ENCODE results near the gene SSB. TPM values are rescaled to one million over a fixed set of nuclear protein-coding genes. Genes with fewer than 3 reads are reported as not detected.

Gene SSB
- total and polyA plus RNA-seq, 2 of the 4 experiments (the other 2 are of a cell fraction) = 41.2 to 75.5 TPM

- Histone ChIP-seq H3K4ac (ENCODE audit: low read depth, low read length) (no peak overlapping the region), H2BK20ac (ENCODE audit: low read depth, low read length) (no peak overlapping the region), H3K27me3 (ENCODE audit: control insufficient read depth, insufficient read depth, low read length) (no peaks in the 10 kb centered on the region), H3K79me1 (ENCODE audit: low read depth in 1 of 2, low read length in 2 of 2) (no peaks in the 10 kb centered on the region), H3K23ac (ENCODE audit: low read depth, low read length) (no peak overlapping the region), H3K9ac (ENCODE audit: low read depth, low read length) (no peak overlapping the region), H4K91ac (ENCODE audit: insufficient read depth, low read depth, low read length) (no peak overlapping the region), H2AK5ac (ENCODE audit: low read depth, low read length) (no peak overlapping the region), H3K18ac (ENCODE audit: low read depth, low read length) (no peak overlapping the region), H3K9me3 (ENCODE audit: control insufficient read depth, insufficient read depth, low read length) (no peaks in the 10 kb centered on the region), H3K56ac (ENCODE audit: extremely low read depth, insufficient read depth, low read length) (no peak overlapping the region), H4K8ac (ENCODE audit: low read depth in 2 of 2, low read length in 2 of 2) (no peak overlapping the region), H2BK5ac (ENCODE audit: low read depth, low read length, poor library complexity, severe bottlenecking) (no peak overlapping the region), H4K20me1 (ENCODE audit: insufficient read depth, low read length) (no peaks in the 10 kb centered on the region), H3K36me3 (ENCODE audit: control insufficient read depth, insufficient read depth, low read length) (no peaks in the 10 kb centered on the region), H3K4me1 (ENCODE audit: control insufficient read depth, insufficient read depth, low read length) (no peaks in the 10 kb centered on the region), H4K5ac (ENCODE audit: low read depth, low read length) (no peak overlapping the region), H2BK15ac (ENCODE audit: low read depth, low read length) (no peak overlapping the region), H3K14ac (replicated peaks; ENCODE audit: low read depth, low read length) (no peak overlapping the region), H2AK9ac (replicated peaks; ENCODE audit: low read depth, low read length, poor library complexity) (no peak overlapping the region), H3K4me3 (ENCODE audit: insufficient read depth, low read depth, low read length) (no peak overlapping the region), H3K4me2 (ENCODE audit: low read depth, low read length) (no peak overlapping the region), H2AFZ (replicated peaks; ENCODE audit: low read length, poor library complexity) (no peak overlapping the region), H3K9me1 (ENCODE audit: insufficient read depth, low read length) (no peaks in the 10 kb centered on the region; the same call in 1 of the 2 replicates), H3K27ac (ENCODE audit: insufficient read depth, low read length) (no peak overlapping the region), H2BK120ac (ENCODE audit: low read depth, low read length) (no peak overlapping the region)
- TF ChIP-seq, protein P1, sequence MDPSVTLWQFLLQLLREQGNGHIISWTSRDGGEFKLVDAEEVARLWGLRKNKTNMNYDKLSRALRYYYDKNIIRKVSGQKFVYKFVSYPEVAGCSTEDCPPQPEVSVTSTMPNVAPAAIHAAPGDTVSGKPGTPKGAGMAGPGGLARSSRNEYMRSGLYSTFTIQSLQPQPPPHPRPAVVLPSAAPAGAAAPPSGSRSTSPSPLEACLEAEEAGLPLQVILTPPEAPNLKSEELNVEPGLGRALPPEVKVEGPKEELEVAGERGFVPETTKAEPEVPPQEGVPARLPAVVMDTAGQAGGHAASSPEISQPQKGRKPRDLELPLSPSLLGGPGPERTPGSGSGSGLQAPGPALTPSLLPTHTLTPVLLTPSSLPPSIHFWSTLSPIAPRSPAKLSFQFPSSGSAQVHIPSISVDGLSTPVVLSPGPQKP (IDR thresholded peaks at IDR 0.05; ENCODE audit: borderline replicate concordance, low read depth, low read length) = no peak
- in situ Hi-C loops (cut with MboI; ENCODE audit: low sequenced_read_pairs) (no loop called here), intact Hi-C loops (cut with micrococcal nuclease) (no loop called here), dilution Hi-C loops (cut with HindIII; ENCODE audit: low sequenced_read_pairs, unreplicated experiment) (no loop called here)
- ATAC-seq (ENCODE audit: low read depth) (no peak), DNase-seq (no peak)
- no TSS peak for BruUV-seq (replicated peaks)
- ChIA-PET CTCF (no interaction called here), POLR2A (ENCODE audit: unreplicated experiment) (no interaction called here)
- no CpG with 5 or more reads among the region's 3 CpGs for WGBS, 2 experiments (ENCODE audit: extremely low coverage in 2 of 2, insufficient read length in 1 of 2)
Measured at GRCh38 chr2:169757356-169757755, 41.3 kb upstream of the SSB start.

All from IMR-90 (cell line).